Neural cell (in vitro differentiated cells): Measurements from ENCODE around the gene UPK3BL1. TPM values are rescaled to one million over a fixed set of nuclear protein-coding genes. Genes with fewer than 3 reads are reported as not detected.
"Not testable (repeated sequence)": the region's sequence is repeated elsewhere in the genome, so short reads cannot be mapped to it uniquely, and the experiment has no call there.

Experiments used
- H2AFZ ChIP-seq: fragments of 200-600, 300-800 bp; sonication (generic), shearing (Covaris generic); 2 replicates; pipeline ENCODE4 v1.6.0; 2014; ENCODE audit warnings: low read depth, mild to moderate bottlenecking, antibody characterized with exemption, low read length, moderate library complexity
- H3F3A ChIP-seq: fragments of 200-600 bp; shearing (Covaris generic); 2 replicates; pipeline ENCODE4 v1.6.1; 2016; ENCODE audit warnings: mild to moderate bottlenecking, moderate library complexity, mixed read lengths, antibody characterized with exemption, low read length; ENCODE audit not compliant: insufficient read depth, poor library complexity, severe bottlenecking
- H3K27ac ChIP-seq: fragments of 200-600, 300-800 bp; sonication (generic), shearing (Covaris generic); 2 replicates; pipeline ENCODE4 v1.5.1; 2014; ENCODE audit warnings: mild to moderate bottlenecking, low read length, moderate library complexity
- H3K27me3 ChIP-seq: fragments of 300-800, 200-600 bp; sonication (generic), shearing (Covaris generic); 2 replicates; pipeline ENCODE4 v1.6.0; 2014; ENCODE audit warnings: mild to moderate bottlenecking, low read depth, low read length, moderate library complexity; ENCODE audit not compliant: insufficient read depth
- H3K36me3 ChIP-seq: fragments of 300-800, 200-600 bp; sonication (generic), shearing (Covaris generic); 2 replicates; pipeline ENCODE4 v1.5.1; 2014; ENCODE audit warnings: mild to moderate bottlenecking, antibody characterized with exemption, low read length, moderate library complexity; ENCODE audit not compliant: insufficient read depth
- H3K4me2 ChIP-seq: fragments of 300-800, 200-600 bp; sonication (generic), shearing (Covaris generic); 2 replicates; pipeline ENCODE4 v1.6.0; 2014; ENCODE audit warnings: mild to moderate bottlenecking, low read length
- H3K4me3 ChIP-seq: fragments of 300-800, 200-600 bp; sonication (generic), shearing (Covaris generic); 2 replicates; pipeline ENCODE4 v1.5.1; 2014; ENCODE audit warnings: mild to moderate bottlenecking, low read length, moderate library complexity
- H3K79me2 ChIP-seq: fragments of 200-600 bp; shearing (Covaris generic); replicated peaks from 2 replicates; pipeline ENCODE4 v1.6.0; 2014; ENCODE audit warnings: mild to moderate bottlenecking, low read length, moderate library complexity; ENCODE audit not compliant: insufficient read depth
- H3K9ac ChIP-seq: fragments of 300-800, 200-600 bp; sonication (generic), shearing (Covaris generic); 2 replicates; pipeline ENCODE4 v1.6.1; 2016; ENCODE audit warnings: mild to moderate bottlenecking, low read length, mixed read lengths
- H3K9me2 ChIP-seq: fragments of 200-600 bp; shearing (Covaris generic); 2 replicates; pipeline ENCODE4 v1.6.1; 2016; ENCODE audit warnings: mild to moderate bottlenecking, low read length, mixed read lengths; ENCODE audit not compliant: insufficient read depth
- H3K9me3 ChIP-seq: fragments of 200-600, 300-800 bp; sonication (generic), shearing (Covaris generic); 2 replicates; pipeline ENCODE4 v1.6.1; 2016; ENCODE audit warnings: mild to moderate bottlenecking, mixed run types, low read length, moderate library complexity, mixed read lengths
- H4K20me1 ChIP-seq: fragments of 200-600 bp; shearing (Covaris generic); 2 replicates; pipeline ENCODE4 v1.6.1; 2016; ENCODE audit warnings: mild to moderate bottlenecking, mixed run types; ENCODE audit not compliant: insufficient read depth
- polyA plus RNA-seq: library from polyadenylated mRNA; depleted of rRNA; stranded (reverse); fragments of >200 nt; gene quantifications from 2 replicates; pipeline ENCODE4 v1.2.3, GENCODE V29; 2014

Gene UPK3BL1
- polyA plus RNA-seq, 1 donor from 2014 or later: 30.2 TPM

GRCh38 chr7:102673447-102674067 is 31.0 kb upstream of the UPK3BL1 start:
- not testable (repeated sequence) for H4K20me1 ChIP-seq, H3F3A ChIP-seq, H2AFZ ChIP-seq, H3K27me3 ChIP-seq, H3K9me3 ChIP-seq, H3K9me2 ChIP-seq, H3K9ac ChIP-seq, H3K36me3 ChIP-seq, H3K27ac ChIP-seq, H3K4me2 ChIP-seq, H3K79me2 ChIP-seq, H3K4me3 ChIP-seq

- not testable (repeated sequence) for H3K79me2 ChIP-seq, H3K9ac ChIP-seq, H3K27ac ChIP-seq
These were observed 29.3 kb upstream of the UPK3BL1 start for GRCh38 chr7:102671956-102672307.

GRCh38 chr7:102671166-102671955 is 28.8 kb upstream of the UPK3BL1 start, which contains the start of gene POLR2J2:
TSS of gene POLR2J2 (minus strand) at chr7:102671663. CDS start at chr7:102671601, 62 bp downstream.
- not testable (repeated sequence) for H3K27me3 ChIP-seq, H3K9me3 ChIP-seq, H4K20me1 ChIP-seq, H3K27ac ChIP-seq, H3F3A ChIP-seq, H3K9me2 ChIP-seq, H3K4me3 ChIP-seq, H3K79me2 ChIP-seq, H3K9ac ChIP-seq, H2AFZ ChIP-seq, H3K4me2 ChIP-seq, H3K36me3 ChIP-seq

More at GRCh38 chr7:102671956-102672307, 29.3 kb upstream of the UPK3BL1 start:
- H3K9me2 ChIP-seq, H3K4me3 ChIP-seq, H4K20me1 ChIP-seq, H3F3A ChIP-seq, H3K9me3 ChIP-seq, H3K27me3 ChIP-seq, H3K4me2 ChIP-seq, H2AFZ ChIP-seq, H3K36me3 ChIP-seq: not testable (repeated sequence)

GRCh38 chr7:102667523-102667922 is 24.9 kb upstream of the UPK3BL1 start:
- not testable (repeated sequence) for H3K9ac ChIP-seq, H3K4me3 ChIP-seq, H3K9me2 ChIP-seq, H3K27me3 ChIP-seq, H3K36me3 ChIP-seq, H3K79me2 ChIP-seq, H3F3A ChIP-seq, H3K4me2 ChIP-seq, H2AFZ ChIP-seq, H4K20me1 ChIP-seq, H3K9me3 ChIP-seq, H3K27ac ChIP-seq

- H3F3A ChIP-seq, H3K27me3 ChIP-seq, H2AFZ ChIP-seq, H3K9ac ChIP-seq, H3K4me3 ChIP-seq, H3K9me3 ChIP-seq, H3K27ac ChIP-seq, H4K20me1 ChIP-seq, H3K9me2 ChIP-seq, H3K4me2 ChIP-seq, H3K36me3 ChIP-seq, H3K79me2 ChIP-seq: not testable (repeated sequence)
These were observed 24.3 kb upstream of the UPK3BL1 start for GRCh38 chr7:102666850-102667249.

GRCh38 chr7:102664765-102665164 is 22.2 kb upstream of the UPK3BL1 start:
- not testable (repeated sequence) for H3K4me3 ChIP-seq, H3K79me2 ChIP-seq, H3K36me3 ChIP-seq, H3K9me3 ChIP-seq, H3K9me2 ChIP-seq, H3K27me3 ChIP-seq, H3K4me2 ChIP-seq, H3K27ac ChIP-seq, H3F3A ChIP-seq, H3K9ac ChIP-seq, H4K20me1 ChIP-seq, H2AFZ ChIP-seq

GRCh38 chr7:102649924-102650323 is 7.3 kb upstream of the UPK3BL1 start, which contains the start of gene SPDYE2B:
TSS of gene SPDYE2B (plus strand) at chr7:102650319. CDS start at chr7:102652349, 2,030 bp downstream.
- not testable (repeated sequence) for H3K36me3 ChIP-seq, H3K9ac ChIP-seq

GRCh38 chr7:102647813-102648212 is 5.2 kb upstream of the UPK3BL1 start:
- not testable (repeated sequence) for H3F3A ChIP-seq, H3K4me2 ChIP-seq, H4K20me1 ChIP-seq, H3K9me2 ChIP-seq, H2AFZ ChIP-seq, H3K36me3 ChIP-seq, H3K27me3 ChIP-seq, H3K4me3 ChIP-seq, H3K9me3 ChIP-seq, H3K79me2 ChIP-seq, H3K9ac ChIP-seq, H3K27ac ChIP-seq

More at GRCh38 chr7:102649924-102650323, 7.3 kb upstream of the UPK3BL1 start, which contains the start of gene SPDYE2B:
- H3K9me2 ChIP-seq, H3K79me2 ChIP-seq, H3K27ac ChIP-seq, H3K4me2 ChIP-seq, H3F3A ChIP-seq, H3K9me3 ChIP-seq, H3K4me3 ChIP-seq, H2AFZ ChIP-seq, H3K27me3 ChIP-seq, H4K20me1 ChIP-seq: not testable (repeated sequence)
